Measurements from ENCODE around the gene TRIM9.

DNA sequence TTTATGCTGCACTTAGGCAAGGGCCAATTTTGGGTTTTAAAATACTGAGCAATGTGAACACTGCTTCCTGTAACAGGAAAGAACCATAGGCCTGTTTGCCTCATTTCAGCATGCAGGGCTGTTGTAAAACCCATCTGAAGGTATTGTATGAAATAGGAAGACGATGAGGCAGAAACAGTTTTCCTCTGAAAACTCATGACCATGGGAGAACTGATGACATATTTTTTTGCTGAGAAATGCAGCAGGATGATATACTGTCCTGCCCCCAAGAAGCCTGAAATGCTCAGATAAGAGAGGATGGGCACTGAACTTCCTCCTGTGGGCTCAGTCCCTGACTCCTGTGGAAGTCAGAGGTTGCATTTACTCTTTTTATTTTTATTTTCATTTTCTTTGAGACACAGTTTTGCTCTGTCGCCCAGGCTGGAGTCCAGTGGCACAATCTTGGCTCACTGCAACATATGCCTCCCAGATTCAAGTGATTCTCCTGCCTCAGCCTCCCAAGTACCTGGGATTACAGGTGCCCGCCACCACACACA lies 168.0 kb downstream of the TRIM9 start:
- TF ChIP-seq, protein P1, sequence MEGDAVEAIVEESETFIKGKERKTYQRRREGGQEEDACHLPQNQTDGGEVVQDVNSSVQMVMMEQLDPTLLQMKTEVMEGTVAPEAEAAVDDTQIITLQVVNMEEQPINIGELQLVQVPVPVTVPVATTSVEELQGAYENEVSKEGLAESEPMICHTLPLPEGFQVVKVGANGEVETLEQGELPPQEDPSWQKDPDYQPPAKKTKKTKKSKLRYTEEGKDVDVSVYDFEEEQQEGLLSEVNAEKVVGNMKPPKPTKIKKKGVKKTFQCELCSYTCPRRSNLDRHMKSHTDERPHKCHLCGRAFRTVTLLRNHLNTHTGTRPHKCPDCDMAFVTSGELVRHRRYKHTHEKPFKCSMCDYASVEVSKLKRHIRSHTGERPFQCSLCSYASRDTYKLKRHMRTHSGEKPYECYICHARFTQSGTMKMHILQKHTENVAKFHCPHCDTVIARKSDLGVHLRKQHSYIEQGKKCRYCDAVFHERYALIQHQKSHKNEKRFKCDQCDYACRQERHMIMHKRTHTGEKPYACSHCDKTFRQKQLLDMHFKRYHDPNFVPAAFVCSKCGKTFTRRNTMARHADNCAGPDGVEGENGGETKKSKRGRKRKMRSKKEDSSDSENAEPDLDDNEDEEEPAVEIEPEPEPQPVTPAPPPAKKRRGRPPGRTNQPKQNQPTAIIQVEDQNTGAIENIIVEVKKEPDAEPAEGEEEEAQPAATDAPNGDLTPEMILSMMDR (IDR thresholded peaks at IDR 0.05) = no peak
- TF ChIP-seq POLR2A (IDR thresholded peaks at IDR 0.05) (no peak), POLR2AphosphoS5 (IDR thresholded peaks at IDR 0.05) (no peak)
